ENCODE measurements around the gene PLCD1.
"Not testable (repeated sequence)": the region's sequence is repeated elsewhere in the genome, so short reads cannot be mapped to it uniquely, and the experiment has no call there.

PLCD1 gene

GRCh38 chr3:37986479-37987314, 42.7 kb downstream of the PLCD1 start:
- DNase-seq (ENCODE audit: low read depth in 2 of 2): no peak

GRCh38 chr3:37985637-37986320, 43.7 kb downstream of the PLCD1 start:
- no peak for DNase-seq (ENCODE audit: low read depth in 2 of 2)

GRCh38 chr3:37984596-37984995, 44.8 kb downstream of the PLCD1 start:
- no peak for DNase-seq (ENCODE audit: low read depth in 2 of 2)

GRCh38 chr3:37984051-37984450, 45.4 kb downstream of the PLCD1 start:
- no peak for DNase-seq (ENCODE audit: low read depth in 2 of 2)

GRCh38 chr3:37982331-37982730, 47.1 kb downstream of the PLCD1 start:
- no peak for DNase-seq (ENCODE audit: low read depth in 2 of 2)

- no peak for DNase-seq (ENCODE audit: low read depth in 2 of 2)
Measured at GRCh38 chr3:37981348-37981664, 48.1 kb downstream of the PLCD1 start.

- DNase-seq (ENCODE audit: low read depth in 2 of 2): no peak
Measured at GRCh38 chr3:37980462-37981347, 48.7 kb downstream of the PLCD1 start.

- DNase-seq (ENCODE audit: low read depth in 2 of 2): no peak
Measured at GRCh38 chr3:37979541-37980461, 49.6 kb downstream of the PLCD1 start.

GRCh38 chr3:37974121-37975083, 55.0 kb downstream of the PLCD1 start:
- peak; percentile 50 to 62 for DNase-seq (ENCODE audit: low read depth in 2 of 2)

- no peak for DNase-seq (ENCODE audit: low read depth in 2 of 2)
Measured at GRCh38 chr3:37973246-37974054, 56.0 kb downstream of the PLCD1 start.

GRCh38 chr3:37972056-37972455, 57.4 kb downstream of the PLCD1 start:
- not testable (repeated sequence) for DNase-seq (ENCODE audit: low read depth in 2 of 2)

GRCh38 chr3:37971467-37971866, 58.0 kb downstream of the PLCD1 start:
- DNase-seq (ENCODE audit: low read depth in 2 of 2): no peak

- DNase-seq (ENCODE audit: low read depth in 2 of 2): no peak
Measured at GRCh38 chr3:37970802-37971201, 58.6 kb downstream of the PLCD1 start.

GRCh38 chr3:37969596-37970100, 59.8 kb downstream of the PLCD1 start:
- DNase-seq (ENCODE audit: low read depth in 2 of 2): no peak

GRCh38 chr3:37968813-37969595, 60.4 kb downstream of the PLCD1 start:
- DNase-seq (ENCODE audit: low read depth in 2 of 2): no peak

- DNase-seq (ENCODE audit: low read depth in 2 of 2): no peak
Measured at GRCh38 chr3:37968199-37968598, 61.2 kb downstream of the PLCD1 start.

- peak; percentile 39 to 46 for DNase-seq (ENCODE audit: low read depth in 2 of 2)
Measured at GRCh38 chr3:37967260-37967881, 62.1 kb downstream of the PLCD1 start.

- no peak for DNase-seq (ENCODE audit: low read depth in 2 of 2)
Measured at GRCh38 chr3:37964716-37965115, 64.7 kb downstream of the PLCD1 start.

Data from stimulated activated CD4-positive, alpha-beta T cell treated with anti-CD3 and anti-CD28 coated beads, Interleukin-1b, Interleukin-23, amount 100 ng/mL, for 4 hours (primary cell).